ENCODE data around the gene LARGE1.

LARGE1 gene

GRCh38 chr22:33227791-33228190, 692.5 kb downstream of the LARGE1 start:
- no peak for DNase-seq (ENCODE audit: low read depth)

GRCh38 chr22:33224841-33225240, 695.4 kb downstream of the LARGE1 start:
- DNase-seq (ENCODE audit: low read depth): no peak

Data from stromal cell of bone marrow (primary cell).